HG02840 (cell line): ENCODE results near the gene NTSR1.

Experiments
- ATAC-seq: cut with Tn5 transposase; IDR thresholded peaks from one replicate; pipeline ENCODE4 v1.9.1; 2021; ENCODE audit warnings: mild to moderate bottlenecking, moderate library complexity, moderate number of reproducible peaks; ENCODE audit not compliant: unreplicated experiment, low FRiP score

The NTSR1 gene

GRCh38 chr20:62797671-62798532, 89.3 kb downstream of the NTSR1 start:
- no peak for ATAC-seq

GRCh38 chr20:62799036-62799435, 90.4 kb downstream of the NTSR1 start:
- ATAC-seq = no peak

DNA sequence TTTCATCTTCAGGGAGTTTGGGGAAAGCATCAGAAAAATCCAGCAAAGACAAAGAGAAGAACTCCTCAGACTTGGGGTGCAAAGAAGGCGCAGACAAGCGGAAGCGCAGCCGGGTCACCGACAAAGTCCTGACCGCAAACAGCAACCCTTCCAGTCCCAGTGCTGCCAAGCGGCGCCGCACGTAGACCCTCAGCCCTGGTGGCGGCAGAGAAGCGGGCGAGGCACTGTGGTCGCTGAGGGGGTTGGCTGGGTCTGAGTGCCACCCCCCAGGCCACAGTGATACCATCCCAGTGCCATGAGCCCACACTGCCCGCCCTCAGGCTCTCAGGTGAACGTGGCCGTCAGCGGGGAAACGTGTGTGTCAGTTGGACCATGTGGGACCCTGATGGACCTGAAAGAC, 90.8 kb downstream of the NTSR1 start:
- ATAC-seq = no peak

GRCh38 chr20:62799873-62800272, 91.2 kb downstream of the NTSR1 start:
- ATAC-seq = no peak

GRCh38 chr20:62800314-62801259, 92.0 kb downstream of the NTSR1 start:
- ATAC-seq = no peak

- ATAC-seq = no peak
Observed at GRCh38 chr20:62801284-62802010, 92.8 kb downstream of the NTSR1 start.

DNA sequence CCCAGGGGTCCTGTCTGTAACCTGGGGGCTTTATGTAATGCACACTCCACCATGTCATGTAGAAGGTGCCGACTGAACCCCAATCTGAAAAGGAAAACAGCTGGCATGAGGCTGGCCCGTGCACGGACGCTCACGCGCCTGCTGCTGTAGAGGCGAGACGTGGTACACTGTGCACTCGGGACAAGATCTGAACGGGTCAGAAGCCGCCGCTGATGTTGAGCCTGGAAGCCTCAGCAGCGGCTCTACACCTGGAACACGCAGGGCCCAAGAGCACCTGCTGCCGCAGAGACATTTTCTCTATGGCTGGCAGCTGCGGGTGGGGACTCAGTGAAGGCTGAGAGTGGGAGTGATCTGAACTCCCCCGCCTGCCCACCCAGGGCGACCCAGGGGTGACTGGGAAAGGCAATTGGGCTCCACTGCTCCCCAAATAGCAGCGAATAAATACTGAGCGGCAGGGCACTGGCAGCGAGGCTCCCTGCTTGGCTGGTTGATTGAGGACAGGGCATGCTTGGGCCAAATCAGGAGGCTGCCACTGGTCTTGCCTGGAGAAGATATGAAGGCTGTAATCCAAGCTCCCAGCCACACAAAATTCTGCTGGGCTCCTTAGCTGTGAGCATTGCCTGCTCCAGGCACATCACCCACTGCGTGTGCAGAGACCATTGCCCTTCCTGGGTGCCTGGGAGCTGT, 93.5 kb downstream of the NTSR1 start:
- ATAC-seq = no peak

- no peak for ATAC-seq
Observed at GRCh38 chr20:62804021-62804626, 95.5 kb downstream of the NTSR1 start.

GRCh38 chr20:62804627-62805154, 96.1 kb downstream of the NTSR1 start, which contains the start of gene OGFR:
Gene OGFR (plus strand): TSS chr20:62804835. CDS start chr20:62804860, 25 bp downstream.
- ATAC-seq = peak; percentile 52

DNA sequence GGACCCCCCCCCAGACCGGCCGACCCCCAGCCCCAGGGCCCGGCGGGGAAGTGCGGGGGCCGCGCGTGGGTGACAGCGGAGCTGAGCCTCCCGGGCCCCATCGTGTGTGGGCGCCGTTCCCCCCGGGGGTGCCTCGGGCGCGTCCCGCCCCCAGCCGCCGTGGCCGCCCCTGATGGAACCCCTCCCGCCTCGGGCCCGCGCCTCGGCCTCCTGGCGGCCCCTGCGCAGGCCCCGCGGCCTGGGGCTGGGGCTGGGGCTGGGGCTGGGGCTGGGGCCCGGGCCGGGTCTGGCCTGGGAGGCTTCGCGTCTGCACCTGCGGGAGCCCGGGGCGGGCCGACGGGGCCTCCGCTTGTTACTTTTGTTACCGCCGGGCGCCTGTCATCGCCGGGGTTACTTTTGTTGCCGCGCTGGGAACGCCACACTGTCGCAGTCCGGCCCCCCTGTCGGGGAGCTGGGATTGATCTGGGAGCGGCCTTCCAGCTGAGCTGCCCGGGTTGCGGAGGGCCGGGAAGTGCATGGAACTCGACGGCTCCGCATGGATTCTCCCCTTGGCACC, 96.6 kb downstream of the NTSR1 start:
- peak; percentile 32 for ATAC-seq

DNA sequence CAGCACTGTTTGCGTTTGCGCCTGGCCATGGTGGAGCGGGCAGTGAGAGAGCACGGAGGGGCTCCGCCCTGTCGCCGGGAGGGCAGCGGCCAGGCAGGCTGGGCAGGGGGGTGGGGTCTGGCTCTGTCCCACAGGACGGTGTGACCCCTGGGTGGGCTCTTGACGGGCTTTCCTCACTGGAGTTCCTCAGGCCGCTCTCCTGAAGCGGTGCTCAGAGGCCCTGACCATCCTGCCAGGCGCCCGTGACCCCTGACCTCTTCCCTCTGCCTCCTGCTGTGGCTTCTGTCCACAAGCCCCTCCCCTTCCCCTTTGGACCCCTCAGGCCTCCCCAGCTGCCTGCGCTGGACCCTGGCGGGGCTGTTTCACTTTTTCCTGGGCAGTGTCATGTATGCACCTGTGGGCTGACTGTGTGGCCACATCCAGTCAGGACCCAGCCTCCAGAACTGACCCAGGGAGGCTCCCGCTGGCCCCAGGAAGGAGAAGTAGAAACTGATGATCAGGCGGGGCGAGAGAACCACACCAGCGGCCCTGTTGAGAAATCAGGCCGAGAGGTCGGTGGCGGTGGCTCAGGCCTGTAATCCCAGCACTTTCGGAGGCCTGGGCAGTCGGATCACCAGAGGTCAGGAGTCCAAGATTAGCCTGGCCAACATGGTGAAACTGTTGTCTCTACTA, 97.2 kb downstream of the NTSR1 start:
- no peak for ATAC-seq

DNA sequence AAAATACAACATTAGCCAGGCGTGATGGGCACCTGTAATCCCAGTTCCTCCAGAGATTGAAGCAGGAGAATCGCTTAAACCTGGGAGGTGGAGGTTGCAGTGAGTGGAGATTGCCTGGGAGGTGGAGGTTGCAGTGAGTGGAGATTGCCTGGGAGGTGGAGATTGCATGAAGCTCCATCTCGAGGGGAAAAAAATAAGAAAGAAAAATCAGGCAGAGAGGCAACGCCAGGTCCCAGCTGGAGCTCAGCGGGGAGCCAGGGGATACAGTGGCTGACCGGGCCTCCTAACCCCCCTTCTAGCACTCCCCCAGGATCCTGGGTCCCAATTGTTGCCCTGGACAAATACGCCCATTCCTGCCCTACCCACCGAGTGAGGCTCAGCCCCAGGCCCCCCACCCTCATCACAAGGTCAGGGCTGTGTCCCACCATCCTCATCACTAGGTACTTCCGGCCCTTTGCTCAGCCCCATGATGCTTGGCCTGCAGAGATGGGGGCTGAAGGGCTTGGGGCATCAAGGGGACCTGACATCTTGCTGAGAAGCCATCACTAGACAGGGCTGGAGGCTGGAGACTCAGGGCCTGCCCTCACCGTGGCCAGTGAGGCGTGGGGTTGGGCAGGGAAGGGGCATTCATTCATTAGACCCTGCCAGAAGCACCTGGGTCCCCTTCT, 97.9 kb downstream of the NTSR1 start:
- no peak for ATAC-seq

- ATAC-seq = no peak
Observed at GRCh38 chr20:62807444-62808210, 99.0 kb downstream of the NTSR1 start.

DNA sequence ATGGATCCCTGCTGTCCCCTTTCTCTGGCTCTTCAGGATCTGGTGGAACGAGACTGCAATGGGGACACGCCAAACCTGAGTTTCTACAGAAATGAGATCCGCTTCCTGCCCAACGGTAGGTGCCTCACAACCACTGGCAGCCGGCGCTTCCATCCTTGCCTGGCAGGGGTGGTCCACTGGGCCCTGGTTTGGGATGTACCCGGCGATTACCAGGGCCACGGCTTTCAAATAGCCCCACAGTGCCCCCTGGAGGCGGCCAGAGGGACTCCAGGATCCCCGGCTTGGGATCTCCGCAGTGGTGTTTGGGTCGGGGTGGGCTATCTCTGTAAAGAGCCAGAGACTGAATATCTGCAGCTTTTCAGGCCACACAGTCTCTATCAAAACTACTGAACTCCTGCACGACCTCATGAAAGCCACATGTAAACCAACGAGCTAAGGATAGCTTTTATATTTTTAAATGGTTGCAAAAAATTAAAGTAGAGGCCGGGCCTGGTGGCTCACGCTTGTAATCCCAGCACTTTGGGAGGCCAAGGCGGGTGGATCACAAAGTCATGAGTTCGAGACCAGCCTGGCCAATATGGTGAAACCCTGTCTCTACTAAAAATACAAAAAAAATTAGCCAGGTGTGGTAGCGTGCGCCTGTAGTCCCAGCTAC, 99.7 kb downstream of the NTSR1 start:
- no peak for ATAC-seq

DNA sequence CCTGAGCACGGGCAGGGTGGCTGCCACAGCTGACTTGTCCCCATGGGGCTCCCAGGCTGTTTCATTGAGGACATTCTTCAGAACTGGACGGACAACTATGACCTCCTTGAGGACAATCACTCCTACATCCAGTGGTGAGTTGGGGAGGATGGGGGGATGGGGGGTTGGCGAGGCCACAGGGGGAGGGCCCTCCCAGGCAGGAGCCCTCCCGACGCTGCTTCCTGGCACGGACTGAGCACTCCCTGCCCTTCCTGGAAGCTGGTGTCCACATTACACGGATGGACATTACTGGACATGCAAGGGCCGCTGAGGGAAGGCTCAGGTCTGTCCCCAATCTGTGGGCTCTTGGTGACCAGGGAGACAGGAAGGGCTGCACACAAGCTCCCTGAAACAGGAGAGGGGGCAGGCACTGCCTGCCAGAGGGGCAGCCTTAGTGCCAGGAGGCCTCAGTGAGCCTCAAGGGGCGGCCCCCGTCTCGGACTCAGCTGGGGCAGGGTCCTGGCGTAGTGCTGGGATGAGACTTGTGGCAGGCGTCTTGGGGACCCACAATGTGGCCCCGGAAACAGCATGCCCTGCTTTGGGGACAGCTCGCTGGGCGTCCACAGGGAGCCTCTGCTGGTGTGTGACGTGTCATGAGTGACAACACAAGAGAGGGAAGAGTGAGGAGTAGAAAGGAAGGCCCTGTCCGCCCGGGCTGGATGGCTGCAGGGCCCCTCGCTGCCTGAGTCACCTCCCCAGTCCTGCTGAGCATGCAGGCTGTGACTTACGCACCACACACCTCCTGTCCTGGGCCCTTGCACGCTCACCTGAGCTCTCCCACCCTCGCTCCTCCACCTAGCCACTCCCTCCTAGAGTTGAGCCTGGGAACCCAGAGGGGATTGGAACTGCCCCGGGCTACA, 101.1 kb downstream of the NTSR1 start:
- ATAC-seq = no peak

GRCh38 chr20:62811320-62811719, 102.7 kb downstream of the NTSR1 start:
- ATAC-seq = no peak
